Endodermal cell (in vitro differentiated cells): Measurements from ENCODE around the gene NINJ1. TPM values are rescaled to one million over a fixed set of nuclear protein-coding genes. Genes with fewer than 3 reads are reported as not detected.

ENCODE experiments used
- DNase-seq: peaks from one replicate; pipeline ENCODE4 v3.0.0-alpha.2; 2017
- H3K27ac ChIP-seq: 2 replicates; pipeline ENCODE4 v1.5.1; 2013; ENCODE audit warnings: mild to moderate bottlenecking, low read depth, low read length, moderate library complexity
- H3K27me3 ChIP-seq: 2 replicates; pipeline ENCODE4 v1.6.1; 2013; ENCODE audit warnings: mild to moderate bottlenecking, low read length, moderate library complexity; ENCODE audit not compliant: insufficient read depth, control insufficient read depth, poor library complexity, severe bottlenecking
- H3K36me3 ChIP-seq: 2 replicates; pipeline ENCODE4 v1.7.0; 2013; ENCODE audit warnings: mild to moderate bottlenecking, low read length, moderate library complexity; ENCODE audit not compliant: control insufficient read depth, insufficient read depth
- H3K4me1 ChIP-seq: one replicate; pipeline ENCODE4 v1.7.0; 2013; ENCODE audit warnings: low read length; ENCODE audit not compliant: control insufficient read depth, insufficient read depth
- H3K4me3 ChIP-seq: 2 replicates; pipeline ENCODE4 v1.5.1; 2013; ENCODE audit warnings: mild to moderate bottlenecking, low read length, moderate library complexity
- H3K9ac ChIP-seq: 2 replicates; pipeline ENCODE4 v1.6.1; 2013; ENCODE audit warnings: mild to moderate bottlenecking, low read length, moderate library complexity; ENCODE audit not compliant: poor library complexity, severe bottlenecking; ENCODE audit errors: extremely low read depth
- H3K9me3 ChIP-seq: 2 replicates; pipeline ENCODE4 v1.6.1; 2013; ENCODE audit warnings: mild to moderate bottlenecking, low read length, moderate library complexity; ENCODE audit not compliant: control insufficient read depth
- H3K27ac Mint-ChIP-seq: 2 replicates; pipeline ENCODE4 v1.8.0; 2020; ENCODE audit warnings: mixed read lengths
- H3K27me3 Mint-ChIP-seq: 2 replicates; pipeline ENCODE4 v1.8.0; 2021; ENCODE audit warnings: mild to moderate bottlenecking, mixed read lengths; ENCODE audit not compliant: insufficient read depth
- H3K36me3 Mint-ChIP-seq: 2 replicates; pipeline ENCODE4 v1.8.0; 2020; ENCODE audit warnings: low read depth, mixed read lengths
- H3K4me1 Mint-ChIP-seq: 2 replicates; pipeline ENCODE4 v1.8.0; 2020; ENCODE audit warnings: mixed read lengths
- H3K4me3 Mint-ChIP-seq: 2 replicates; pipeline ENCODE4 v1.8.0; 2020; ENCODE audit warnings: mild to moderate bottlenecking, moderate library complexity, mixed read lengths
- H3K9me3 Mint-ChIP-seq: 2 replicates; pipeline ENCODE4 v1.8.0; 2020; ENCODE audit warnings: mild to moderate bottlenecking, mixed read lengths
- WGBS, 2 experiments: methylation state at CpG; one replicate each; pipeline versions ENCODE4 v1.1.5 to v1.1.7; 2013; ENCODE audit warnings: missing lambda C conversion rate in 2 of 2, mixed read lengths in 1 of 2; ENCODE audit not compliant: insufficient coverage in 1 of 2, insufficient read length in 1 of 2; 5-methylcytosine and 5-hydroxymethylcytosine counted together
- total RNA-seq, 2 donors: library from RNA; stranded (reverse); fragmentation: NEBNext Ultra II Directional in 1 of 2; extraction: Animal tissue kit (Norgen Biotek cat#: 25700) in 1 of 2; gene quantifications; 2 replicates in 1 of 2; 3 replicates in 1 of 2; pipeline ENCODE4 v1.2.1, GENCODE V29; 2021
- TF ChIP-seq, protein P1 (sequence below): fragments of 200-600 bp; sonication (generic); conservative IDR thresholded peaks from 2 replicates; pipeline ENCODE4 v1.5.0; 2021; ENCODE audit warnings: antibody characterized with exemption, mild to moderate bottlenecking

NINJ1 gene
- total RNA-seq, 2 donors from 2014 or later = 24.2 to 32.0 TPM

DNA sequence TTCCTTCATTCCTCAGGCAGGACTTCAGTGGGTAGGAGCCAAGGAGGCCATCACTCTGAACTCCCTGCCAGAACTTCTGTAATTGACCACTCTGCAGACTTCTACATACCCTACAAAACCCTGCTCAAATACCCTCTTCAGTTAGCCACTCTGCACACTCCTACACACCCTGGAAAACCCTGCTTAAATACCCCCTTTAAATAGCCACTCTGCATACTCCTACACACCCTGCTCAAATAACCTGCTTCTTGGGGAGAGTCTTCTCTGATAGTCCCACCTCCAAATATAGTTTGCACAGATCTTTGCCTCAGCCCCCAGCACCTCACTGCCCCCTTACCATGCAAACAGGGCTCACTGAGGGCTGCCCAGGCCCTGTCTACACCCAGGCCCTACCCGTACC is 56.7 kb downstream of the NINJ1 start:
- no peak overlapping the region for H3K4me3 ChIP-seq
- H3K27me3 ChIP-seq = no peaks in the 10 kb centered on the region
- TF ChIP-seq, protein P1, sequence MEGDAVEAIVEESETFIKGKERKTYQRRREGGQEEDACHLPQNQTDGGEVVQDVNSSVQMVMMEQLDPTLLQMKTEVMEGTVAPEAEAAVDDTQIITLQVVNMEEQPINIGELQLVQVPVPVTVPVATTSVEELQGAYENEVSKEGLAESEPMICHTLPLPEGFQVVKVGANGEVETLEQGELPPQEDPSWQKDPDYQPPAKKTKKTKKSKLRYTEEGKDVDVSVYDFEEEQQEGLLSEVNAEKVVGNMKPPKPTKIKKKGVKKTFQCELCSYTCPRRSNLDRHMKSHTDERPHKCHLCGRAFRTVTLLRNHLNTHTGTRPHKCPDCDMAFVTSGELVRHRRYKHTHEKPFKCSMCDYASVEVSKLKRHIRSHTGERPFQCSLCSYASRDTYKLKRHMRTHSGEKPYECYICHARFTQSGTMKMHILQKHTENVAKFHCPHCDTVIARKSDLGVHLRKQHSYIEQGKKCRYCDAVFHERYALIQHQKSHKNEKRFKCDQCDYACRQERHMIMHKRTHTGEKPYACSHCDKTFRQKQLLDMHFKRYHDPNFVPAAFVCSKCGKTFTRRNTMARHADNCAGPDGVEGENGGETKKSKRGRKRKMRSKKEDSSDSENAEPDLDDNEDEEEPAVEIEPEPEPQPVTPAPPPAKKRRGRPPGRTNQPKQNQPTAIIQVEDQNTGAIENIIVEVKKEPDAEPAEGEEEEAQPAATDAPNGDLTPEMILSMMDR = no peak
- Mint-ChIP-seq H3K9me3 (no peaks in the 10 kb centered on the region), H3K4me3 (no peak overlapping the region), H3K4me1 (peaks cover 3% of the 10 kb centered on the region), H3K36me3 (no peaks in the 10 kb centered on the region), H3K27ac (no peak overlapping the region), H3K27me3 (no peaks in the 10 kb centered on the region)
- H3K9me3 ChIP-seq = no peaks in the 10 kb centered on the region
- 90% methylated on average over 1 of the region's 1 CpG; no CpG with 5 or more reads in 1 of the 2 experiments for WGBS, 2 experiments
- H3K36me3 ChIP-seq = no peaks in the 10 kb centered on the region
- no peak overlapping the region for H3K27ac ChIP-seq
- DNase-seq = no peak
- H3K9ac ChIP-seq = no peak overlapping the region
- H3K4me1 ChIP-seq = no peaks in the 10 kb centered on the region

DNA sequence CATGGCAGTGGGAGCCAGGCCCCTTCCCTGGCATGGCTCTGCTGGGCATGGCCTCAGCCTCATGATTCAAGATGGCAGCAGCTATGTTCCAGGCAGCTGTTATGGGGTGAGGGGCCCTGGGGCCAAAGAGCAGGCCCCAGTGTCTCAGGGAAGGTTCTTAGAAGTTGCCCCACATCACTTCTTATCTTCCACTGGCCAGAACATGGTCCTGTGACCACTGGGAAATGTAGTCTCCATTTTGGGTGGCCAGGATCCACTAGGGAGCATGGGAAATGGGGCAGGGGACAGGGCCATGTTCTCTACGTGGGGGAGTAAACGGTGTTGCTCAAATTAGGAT is 57.3 kb downstream of the NINJ1 start:
- no peaks in the 10 kb centered on the region for H3K4me1 ChIP-seq
- H3K36me3 Mint-ChIP-seq = no peaks in the 10 kb centered on the region
- WGBS, 2 experiments = 92 to 100% methylated on average over 2 of the region's 2 CpGs
- H3K27ac Mint-ChIP-seq = no peak overlapping the region
- no peak for DNase-seq
- TF ChIP-seq, protein P1 = no peak
- H3K9me3 Mint-ChIP-seq = no peaks in the 10 kb centered on the region
- no peak overlapping the region for H3K4me3 ChIP-seq
- H3K27me3 ChIP-seq = no peaks in the 10 kb centered on the region
- H3K4me3 Mint-ChIP-seq = no peak overlapping the region
- H3K9ac ChIP-seq = no peak overlapping the region
- no peak overlapping the region for H3K27ac ChIP-seq
- H3K27me3 Mint-ChIP-seq = no peaks in the 10 kb centered on the region
- H3K4me1 Mint-ChIP-seq = peaks cover 3% of the 10 kb centered on the region
- H3K9me3 ChIP-seq = no peaks in the 10 kb centered on the region
- H3K36me3 ChIP-seq = no peaks in the 10 kb centered on the region

DNA sequence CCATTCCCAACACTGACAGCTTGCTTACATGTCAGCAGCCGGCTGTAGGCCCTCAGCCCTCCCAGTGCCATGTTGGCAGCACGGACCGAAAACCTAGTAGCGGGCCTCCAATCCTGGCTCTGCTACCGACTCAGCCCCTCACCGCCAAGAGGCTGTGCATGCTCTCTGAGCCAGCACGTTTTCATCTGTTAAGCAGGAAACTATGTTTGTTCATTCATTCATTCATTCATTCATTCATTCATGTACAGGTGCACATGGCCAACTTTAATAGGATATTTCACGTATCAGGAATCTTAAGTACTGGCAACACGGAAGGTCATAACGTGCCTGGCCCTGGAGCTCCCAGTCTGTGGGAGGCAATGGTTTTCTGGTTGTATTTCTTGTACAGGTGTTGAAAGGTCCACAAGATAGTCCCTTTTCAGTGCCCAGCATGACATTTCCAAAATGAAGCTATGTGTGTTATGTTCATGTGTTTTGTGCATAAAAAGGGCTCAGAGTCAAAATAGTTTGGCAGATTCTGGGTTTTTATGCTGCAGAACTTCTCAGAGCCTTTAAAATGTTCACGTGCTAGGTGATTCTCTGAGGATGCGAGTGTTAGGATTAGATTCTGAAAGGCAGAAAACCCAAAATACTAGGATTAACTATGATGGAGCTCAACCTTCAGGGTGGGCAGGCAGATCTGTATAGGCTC is 57.8 kb downstream of the NINJ1 start:
- Histone ChIP-seq H3K9me3 (no peaks in the 10 kb centered on the region), H3K27ac (no peak overlapping the region), H3K4me1 (no peaks in the 10 kb centered on the region), H3K36me3 (no peaks in the 10 kb centered on the region), H3K27me3 (no peaks in the 10 kb centered on the region), H3K4me3 (no peak overlapping the region), H3K9ac (no peak overlapping the region)
- Mint-ChIP-seq H3K9me3 (no peaks in the 10 kb centered on the region), H3K27me3 (no peaks in the 10 kb centered on the region), H3K4me3 (no peak overlapping the region), H3K4me1 (peaks cover 3% of the 10 kb centered on the region), H3K27ac (no peak overlapping the region), H3K36me3 (no peaks in the 10 kb centered on the region)
- DNase-seq = no peak
- TF ChIP-seq, protein P1 = no peak
- 90 to 91% methylated on average over 7 to 12 of the region's 12 CpGs for WGBS, 2 experiments
